ENCODE results near the gene MKNK1.

Gene MKNK1

DNA sequence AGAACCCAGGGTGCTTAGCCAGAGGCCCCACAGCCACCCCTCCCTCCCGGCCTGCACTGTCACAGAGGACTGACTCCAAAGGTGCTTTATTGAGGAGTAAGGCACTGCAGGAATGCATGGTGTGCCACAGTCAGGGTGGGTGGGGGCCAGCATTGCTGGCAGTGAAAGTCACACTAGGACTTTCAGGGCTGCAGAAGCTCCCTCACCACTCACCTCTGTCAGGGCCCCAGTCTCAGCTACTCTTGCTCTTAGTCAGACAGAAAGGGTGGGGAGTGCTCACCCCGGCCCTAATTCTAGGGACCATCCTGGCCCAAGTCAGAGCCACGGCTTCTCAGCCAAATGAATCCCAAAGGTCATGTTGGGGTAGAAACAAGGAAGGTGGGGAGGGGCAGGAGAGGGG is 72.0 kb downstream of the MKNK1 start:
- no peak for TF ChIP-seq CTCF (IDR thresholded peaks at IDR 0.05; ENCODE audit: borderline replicate concordance, insufficient read depth, low read depth, low read length)
- H3K4me3 ChIP-seq (ENCODE audit: low read depth, low read length), result no peak overlapping the region

- H3K4me3 ChIP-seq (ENCODE audit: low read depth, low read length), result no peak overlapping the region
- no peak for TF ChIP-seq CTCF (IDR thresholded peaks at IDR 0.05; ENCODE audit: borderline replicate concordance, insufficient read depth, low read depth, low read length)
These were observed 73.2 kb downstream of the MKNK1 start for GRCh38 chr1:46530791-46531409.

GRCh38 chr1:46530311-46530710 is 73.8 kb downstream of the MKNK1 start:
- TF ChIP-seq CTCF (IDR thresholded peaks at IDR 0.05; ENCODE audit: borderline replicate concordance, insufficient read depth, low read depth, low read length), result no peak
- no peak overlapping the region for H3K4me3 ChIP-seq (ENCODE audit: low read depth, low read length)

- H3K4me3 ChIP-seq (ENCODE audit: low read depth, low read length), result no peak overlapping the region
- TF ChIP-seq CTCF (IDR thresholded peaks at IDR 0.05; ENCODE audit: borderline replicate concordance, insufficient read depth, low read depth, low read length), result no peak
These were observed 74.9 kb downstream of the MKNK1 start for GRCh38 chr1:46529031-46529630.

GRCh38 chr1:46528297-46528955 is 75.6 kb downstream of the MKNK1 start:
- TF ChIP-seq CTCF (IDR thresholded peaks at IDR 0.05; ENCODE audit: borderline replicate concordance, insufficient read depth, low read depth, low read length), result no peak
- no peak overlapping the region for H3K4me3 ChIP-seq (ENCODE audit: low read depth, low read length)

GRCh38 chr1:46527474-46528296 is 76.4 kb downstream of the MKNK1 start:
- TF ChIP-seq CTCF (IDR thresholded peaks at IDR 0.05; ENCODE audit: borderline replicate concordance, insufficient read depth, low read depth, low read length), result peak; percentile 97
- no peak overlapping the region for H3K4me3 ChIP-seq (ENCODE audit: low read depth, low read length)
